ENCODE results near the gene WIPI1.
A peak's percentile ranks its signal among the peaks of the same experiment; 100 is the strongest.
"Not testable (repeated sequence)": the region's sequence is repeated elsewhere in the genome, so short reads cannot be mapped to it uniquely, and the experiment has no call there.

The WIPI1 gene

GRCh38 chr17:68379692-68380677 is 77.3 kb downstream of the WIPI1 start:
- TF ChIP-seq ZFX (IDR thresholded peaks at IDR 0.05) (no peak), CTCF (conservative IDR thresholded peaks at IDR 0.05) (no peak)
- H3K27ac ChIP-seq = peak overlapping the region; percentile 99

- H3K27ac ChIP-seq = peak overlapping the region; percentile 99
Measured at GRCh38 chr17:68379177-68379510, 78.2 kb downstream of the WIPI1 start.

GRCh38 chr17:68378268-68379176 is 78.8 kb downstream of the WIPI1 start:
- peak overlapping the region; percentile 99 for H3K27ac ChIP-seq
- TF ChIP-seq ZFX (IDR thresholded peaks at IDR 0.05) (peak; percentile 22; the same call in 1 of the 2 replicates), CTCF (conservative IDR thresholded peaks at IDR 0.05) (no peak)

More at GRCh38 chr17:68379177-68379510, 78.2 kb downstream of the WIPI1 start:
- TF ChIP-seq ZFX (IDR thresholded peaks at IDR 0.05) = no peak; the same call in 1 of the 2 replicates
- no peak for TF ChIP-seq CTCF (conservative IDR thresholded peaks at IDR 0.05)

- peak overlapping the region; percentile 99 for H3K27ac ChIP-seq
- TF ChIP-seq ZFX (IDR thresholded peaks at IDR 0.05) = no peak
- no peak for TF ChIP-seq CTCF (conservative IDR thresholded peaks at IDR 0.05)
Measured at GRCh38 chr17:68377771-68378267, 79.5 kb downstream of the WIPI1 start.

GRCh38 chr17:68376178-68376577 is 81.1 kb downstream of the WIPI1 start:
- not testable (repeated sequence) for H3K27ac ChIP-seq

GRCh38 chr17:68375566-68375965 is 81.7 kb downstream of the WIPI1 start:
- TF ChIP-seq CTCF (conservative IDR thresholded peaks at IDR 0.05) (no peak), ZFX (IDR thresholded peaks at IDR 0.05) (no peak)

More at GRCh38 chr17:68375566-68375965, 81.7 kb downstream of the WIPI1 start:
- no peak overlapping the region for H3K27ac ChIP-seq

Data from C4-2B (cell line).